Stomach (tissue), 9 donors: ENCODE data around the gene REG4. TPM values are rescaled to one million over a fixed set of nuclear protein-coding genes. Genes with fewer than 3 reads are reported as not detected.

ENCODE experiments used
- DNase-seq, 2 donors: peaks; one replicate each; pipeline versions ENCODE4 v3.0.0 to v3.0.0-alpha.2; 2013 to 2019
- H3K27ac ChIP-seq, 5 donors: fragments of 200-600 bp in 4 of 5; sonication (generic) in 4 of 5; one replicate each; pipeline ENCODE4 v1.5.1; 2013 to 2019; ENCODE audit warnings: mild to moderate bottlenecking in 1 of 5, moderate library complexity in 1 of 5
- H3K27me3 ChIP-seq, 3 donors: fragments of 200-600 bp; sonication (generic); one replicate each; pipeline ENCODE4 v1.5.1; 2017 to 2019; ENCODE audit warnings: mixed run types in 1 of 3
- H3K36me3 ChIP-seq, 4 donors: fragments of 200-600 bp; sonication (generic); 1 replicate in 3 of 4; 2 replicates in 1 of 4; pipeline ENCODE4 v1.5.1; 2016 to 2019
- H3K4me1 ChIP-seq, 4 donors: fragments of 200-600 bp; sonication (generic); one replicate each; pipeline ENCODE4 v1.5.1; 2016 to 2019
- H3K4me3 ChIP-seq, 4 donors: fragments of 200-600 bp; sonication (generic) in 3 of 4; one replicate each; pipeline ENCODE4 v1.5.1; 2016 to 2019; ENCODE audit warnings: mild to moderate bottlenecking in 1 of 4
- H3K9me3 ChIP-seq, 4 donors: fragments of 200-600 bp; sonication (generic); one replicate each; pipeline ENCODE4 v1.5.1; 2016 to 2019
- EP300 ChIP-seq: sonication (generic); formaldehyde crosslinking; IDR thresholded peaks from one replicate; pipeline ENCODE4 v1.6.1; 2017; ENCODE audit warnings: antibody characterized with exemption
- POLR2A ChIP-seq, 4 donors: fragments of 450-650 bp; IDR thresholded peaks; one replicate each; pipeline ENCODE4 v1.6.1; 2016; ENCODE audit warnings: antibody characterized with exemption in 4 of 4, control low read depth in 2 of 4, mild to moderate bottlenecking in 1 of 4, moderate library complexity in 1 of 4
- POLR2AphosphoS5 ChIP-seq, 3 donors: sonication (generic); formaldehyde crosslinking; IDR thresholded peaks; one replicate each; pipeline ENCODE4 v1.6.1; 2016; ENCODE audit warnings: antibody characterized with exemption in 3 of 3
- WGBS, 5 donors: extraction: QIAGEN DNeasy Blood & Tissue Kit in 3 of 5; methylation state at CpG; one replicate each; pipeline versions ENCODE4 v1.1.5 to v1.1.7; 2013 to 2018; 5-methylcytosine and 5-hydroxymethylcytosine counted together
- intact Hi-C: fragments of 100-400 bp; cut with DNase I; formaldehyde crosslinking; loops from one replicate; pipeline ENCODE4 v1.15.1; 2023; ENCODE audit warnings: low total_unique reads
- polyA plus RNA-seq, 3 donors: library from polyadenylated mRNA; stranded (reverse); fragments of 200-250 nt; gene quantifications; one replicate each; pipeline ENCODE4 v1.2.3, GENCODE V29; 2013
- total RNA-seq, 5 donors: library from RNA; depleted of rRNA; stranded (reverse); fragments of >200 nt; gene quantifications; one replicate each; pipeline versions ENCODE4 v1.1.0 to v1.2.3, GENCODE V29; 2014 to 2016
- TF ChIP-seq, protein P1 (sequence below), 7 experiments: fragments of 450-650 bp in 4 of 7; fragments of 200-600 bp in 3 of 7; sonication (generic) in 3 of 7; IDR thresholded peaks; one replicate each; pipeline ENCODE4 v1.5.1; 2016 to 2019; ENCODE audit warnings: antibody characterized with exemption in 7 of 7, control low read depth in 2 of 7, mild to moderate bottlenecking in 1 of 7
- donor health status: healthy with polysubstance abuse.
- donor health status: Bipolar disorder and iron deficiency.
- donor health status: healthy.

Gene REG4
- total and polyA plus RNA-seq, 8 donors: 0.18 to 9.2 (median 3.4) TPM; not detected in 4

DNA sequence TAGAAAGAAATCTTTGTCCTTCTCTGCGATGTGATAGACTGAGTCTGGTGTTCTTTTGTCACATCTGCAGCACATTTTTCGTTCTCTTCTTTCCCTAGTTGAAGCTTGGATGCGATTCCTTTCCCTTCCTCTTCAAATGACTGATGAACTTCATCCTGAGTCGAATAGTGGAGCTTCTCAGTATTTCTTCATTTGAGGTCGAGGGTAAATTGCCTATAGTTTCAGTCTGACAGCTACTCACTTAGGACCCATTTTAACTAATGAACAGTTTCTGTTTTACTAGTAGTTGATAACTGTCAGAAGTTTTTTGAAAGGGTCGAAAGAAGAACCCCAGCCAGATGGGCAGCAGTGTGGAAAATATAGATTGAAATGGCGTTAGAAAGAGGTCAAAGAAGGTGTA lies 4.7 kb upstream of the REG4 start:
- Histone ChIP-seq H3K4me1 (no peaks in the 10 kb centered on the region), H3K27ac (no peak overlapping the region), H3K4me3 (no peak overlapping the region), H3K27me3 (no peaks in the 10 kb centered on the region), H3K9me3 (no peaks in the 10 kb centered on the region), H3K36me3 (no peaks in the 10 kb centered on the region)
- intact Hi-C loops: no loop called here
- TF ChIP-seq POLR2AphosphoS5 (IDR thresholded peaks at IDR 0.05) (no peak), POLR2A (IDR thresholded peaks at IDR 0.05) (no peak), EP300 (no peak)
- TF ChIP-seq, protein P1, sequence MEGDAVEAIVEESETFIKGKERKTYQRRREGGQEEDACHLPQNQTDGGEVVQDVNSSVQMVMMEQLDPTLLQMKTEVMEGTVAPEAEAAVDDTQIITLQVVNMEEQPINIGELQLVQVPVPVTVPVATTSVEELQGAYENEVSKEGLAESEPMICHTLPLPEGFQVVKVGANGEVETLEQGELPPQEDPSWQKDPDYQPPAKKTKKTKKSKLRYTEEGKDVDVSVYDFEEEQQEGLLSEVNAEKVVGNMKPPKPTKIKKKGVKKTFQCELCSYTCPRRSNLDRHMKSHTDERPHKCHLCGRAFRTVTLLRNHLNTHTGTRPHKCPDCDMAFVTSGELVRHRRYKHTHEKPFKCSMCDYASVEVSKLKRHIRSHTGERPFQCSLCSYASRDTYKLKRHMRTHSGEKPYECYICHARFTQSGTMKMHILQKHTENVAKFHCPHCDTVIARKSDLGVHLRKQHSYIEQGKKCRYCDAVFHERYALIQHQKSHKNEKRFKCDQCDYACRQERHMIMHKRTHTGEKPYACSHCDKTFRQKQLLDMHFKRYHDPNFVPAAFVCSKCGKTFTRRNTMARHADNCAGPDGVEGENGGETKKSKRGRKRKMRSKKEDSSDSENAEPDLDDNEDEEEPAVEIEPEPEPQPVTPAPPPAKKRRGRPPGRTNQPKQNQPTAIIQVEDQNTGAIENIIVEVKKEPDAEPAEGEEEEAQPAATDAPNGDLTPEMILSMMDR (IDR thresholded peaks at IDR 0.05): no peak
- 65 to 83% (median 79%) methylated on average over 7 of the region's 7 CpGs for WGBS, 5 donors
- no peak for DNase-seq

DNA sequence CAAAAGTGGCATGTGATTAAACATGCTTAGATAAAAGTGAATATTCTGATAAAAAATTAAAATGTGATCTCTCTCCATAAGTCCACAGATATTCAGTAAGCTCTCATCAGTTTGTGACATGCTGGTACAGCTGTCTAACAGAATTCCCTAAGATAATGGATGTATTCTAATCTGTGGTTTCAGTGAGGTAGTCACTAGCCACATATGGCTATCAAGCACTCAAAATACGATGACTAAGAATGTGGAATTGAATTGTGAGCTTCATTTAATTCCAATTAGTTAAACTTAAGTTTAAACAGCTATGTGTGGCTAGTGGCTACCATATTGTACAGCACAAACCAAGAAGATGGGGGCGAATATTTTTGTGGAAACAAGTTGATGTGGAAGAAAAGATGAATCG lies 4.1 kb upstream of the REG4 start:
- H3K27ac ChIP-seq: no peak overlapping the region

DNA sequence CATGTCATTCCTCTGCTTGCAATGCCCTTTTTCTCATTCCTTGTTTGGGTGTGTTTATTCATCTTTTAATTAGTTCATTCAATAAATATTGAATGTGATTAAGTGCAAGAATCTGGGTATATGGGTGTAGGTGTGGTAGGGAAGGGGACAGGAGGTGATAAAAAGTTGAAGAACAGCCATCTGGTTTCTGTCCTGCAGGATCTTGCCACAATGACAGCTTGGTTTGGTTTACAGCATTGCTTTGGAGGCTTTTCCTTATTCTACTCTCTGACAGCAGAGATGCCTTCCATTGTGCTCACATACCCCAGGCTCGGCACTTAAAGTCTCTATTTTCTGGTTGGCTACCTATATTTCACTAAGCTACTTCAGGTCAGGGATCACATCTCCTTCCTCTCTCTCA lies 3.0 kb upstream of the REG4 start:
- 69 to 91% (median 84%) methylated on average over 1 of the region's 1 CpG for WGBS, 5 donors
- no peak for DNase-seq
- peaks cover 0 to under 1% (median 0%) of the 10 kb centered on the region in 4 donors for H3K4me1 ChIP-seq
- intact Hi-C loops: no loop called here
- H3K9me3 ChIP-seq: no peaks in the 10 kb centered on the region
- TF ChIP-seq, protein P1 (IDR thresholded peaks at IDR 0.05): no peak
- TF ChIP-seq POLR2AphosphoS5 (IDR thresholded peaks at IDR 0.05): no peak
- no peak for TF ChIP-seq POLR2A (IDR thresholded peaks at IDR 0.05)
- TF ChIP-seq EP300: no peak
- no peak overlapping the region for H3K27ac ChIP-seq
- no peaks in the 10 kb centered on the region for H3K27me3 ChIP-seq
- no peak overlapping the region for H3K4me3 ChIP-seq
- no peaks in the 10 kb centered on the region for H3K36me3 ChIP-seq

More for the DNA sequence above, 4.1 kb upstream of the REG4 start:
- no peak for TF ChIP-seq EP300
- TF ChIP-seq POLR2A (IDR thresholded peaks at IDR 0.05): no peak
- 70 to 88% (median 79%) methylated on average over 3 of the region's 3 CpGs for WGBS, 5 donors
- Histone ChIP-seq H3K36me3 (no peaks in the 10 kb centered on the region), H3K4me3 (no peak overlapping the region), H3K27me3 (no peaks in the 10 kb centered on the region), H3K9me3 (no peaks in the 10 kb centered on the region), H3K4me1 (no peaks in the 10 kb centered on the region)
- no peak for DNase-seq
- intact Hi-C loops: no loop called here

DNA sequence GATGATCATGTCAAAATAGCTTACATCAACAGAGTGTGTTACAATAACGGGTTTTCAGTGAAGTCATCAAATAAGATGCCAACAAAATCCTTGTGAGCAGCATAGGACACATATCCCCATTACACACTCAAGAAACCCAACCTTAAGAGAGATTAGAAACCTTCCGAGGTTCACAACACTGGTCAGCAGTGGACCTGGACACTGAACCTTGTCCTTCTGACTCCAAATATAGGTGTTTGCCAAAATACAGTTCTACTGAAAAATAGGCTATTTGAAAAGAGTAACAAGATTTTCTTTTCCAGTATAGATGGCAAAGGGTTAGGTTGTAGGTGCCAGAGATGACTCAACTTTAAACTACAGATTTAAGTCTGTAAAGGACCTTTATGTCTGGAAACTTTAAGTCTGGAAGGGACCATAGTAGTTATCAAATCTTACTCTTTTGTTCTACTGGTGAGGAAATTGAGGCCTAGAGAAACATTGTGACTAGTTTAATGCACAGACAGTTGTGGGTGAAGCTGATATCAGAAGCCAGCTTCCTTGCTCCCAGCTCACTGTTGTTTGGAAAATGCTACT lies 811 bp upstream of the REG4 start:
- Histone ChIP-seq H3K4me3 (no peak overlapping the region), H3K9me3 (no peaks in the 10 kb centered on the region), H3K27ac (no peak overlapping the region), H3K27me3 (peaks cover 0 to 11% (median 0%) of the 10 kb centered on the region in 3 donors), H3K4me1 (peaks cover 0 to 7% (median 2%) of the 10 kb centered on the region in 4 donors), H3K36me3 (no peaks in the 10 kb centered on the region)
- intact Hi-C loops: no loop called here
- no peak for DNase-seq
- TF ChIP-seq, protein P1 (IDR thresholded peaks at IDR 0.05): no peak
- no peak for TF ChIP-seq POLR2AphosphoS5 (IDR thresholded peaks at IDR 0.05)
- TF ChIP-seq POLR2A (IDR thresholded peaks at IDR 0.05): no peak
- no peak for TF ChIP-seq EP300
- 66 to 81% (median 72%) methylated on average over 2 of the region's 2 CpGs for WGBS, 5 donors

DNA sequence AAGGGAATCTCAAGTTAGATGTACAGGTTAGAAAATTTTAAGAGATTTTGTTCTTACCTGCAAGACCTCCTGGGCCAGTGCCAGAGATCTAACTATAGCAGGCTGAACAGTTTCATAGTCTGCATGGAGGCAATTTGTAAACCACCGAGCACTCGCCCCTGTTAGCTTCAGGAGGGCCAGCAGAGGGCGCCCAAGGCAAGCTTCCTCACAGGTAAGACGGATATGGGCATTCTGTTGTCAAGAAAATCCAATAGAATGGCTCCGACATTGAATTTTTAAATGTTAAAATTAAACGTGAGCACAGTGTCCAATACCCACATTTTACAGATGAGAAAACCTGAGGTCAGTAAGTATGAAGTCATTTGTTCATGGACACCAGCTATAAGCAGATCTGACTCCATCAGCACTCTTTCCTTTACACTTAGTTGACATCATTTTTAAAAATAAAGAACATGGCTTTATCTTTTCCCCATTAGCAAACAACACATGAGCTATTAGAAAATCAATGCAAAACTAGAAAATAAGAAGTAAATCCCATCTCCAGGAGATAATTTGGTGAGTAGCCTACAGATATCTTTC lies 2.2 kb downstream of the REG4 start:
- Histone ChIP-seq H3K9me3 (no peaks in the 10 kb centered on the region), H3K27me3 (peaks cover 0 to 16% (median 0%) of the 10 kb centered on the region in 3 donors), H3K27ac (no peak overlapping the region), H3K4me1 (peaks cover 0 to 7% (median 2%) of the 10 kb centered on the region in 4 donors), H3K4me3 (no peak overlapping the region), H3K36me3 (no peaks in the 10 kb centered on the region)
- TF ChIP-seq POLR2AphosphoS5 (IDR thresholded peaks at IDR 0.05) (no peak), EP300 (no peak), POLR2A (IDR thresholded peaks at IDR 0.05) (no peak)
- TF ChIP-seq, protein P1 (IDR thresholded peaks at IDR 0.05): peak in 5 of 7 experiments; percentile 35 to 80 (median 74)
- WGBS, 5 donors: 1 to 2% (median 1%) methylated on average over 6 of the region's 6 CpGs
- peak; percentile 82 to 93 for DNase-seq
- intact Hi-C loops: loop anchor here (10.0 kb wide), 1 partner anchor 64 kb away; no protein-coding TSS in a partner anchor
